HepG2 (cell line): ENCODE data around the gene GSS. TPM values are rescaled to one million over a fixed set of nuclear protein-coding genes. Genes with fewer than 3 reads are reported as not detected.
A peak's percentile ranks its signal among the peaks of the same experiment; 100 is the strongest.

Source experiments
- ATAC-seq: fragments of 200-7000 bp; cut with Tn5 transposase; 3 replicates; pipeline ENCODE4 v1.9.1; 2020; ENCODE audit warnings: mild to moderate bottlenecking, moderate library complexity
- BruUV-seq: library from RNA; stranded (reverse); fragments of 400-500 nt; replicated peaks from 2 replicates; lab custom pipeline; 2021; lab: Mats Ljungman, UMichigan
- CTCF ChIA-PET: fragments of 300-600 bp; formaldehyde crosslinking; extraction: SDS; loops from one replicate; lab custom pipeline; 2021; ENCODE audit warnings: low total read pairs, inconsistent platforms, low intra/inter-chr PET ratio; lab: Yijun Ruan, JAX
- POLR2A ChIA-PET: fragments of 350-600 bp; sonication (Branson Sonifier 250); formaldehyde crosslinking; loops from one replicate; lab custom pipeline; 2020; ENCODE audit warnings: antibody characterized with exemption, inconsistent platforms; lab: Yijun Ruan, JAX
- DNase-seq: peaks from one replicate; pipeline ENCODE4 v3.0.0-alpha.2; 2015; ENCODE audit warnings: low spot score
- FAIRE-seq: peaks from 3 replicates; lab custom pipeline; 2011; peaks lifted over from hg19 to GRCh38; lab: Jason Lieb, UNC
- H2AFZ ChIP-seq: one replicate; pipeline ENCODE4 v1.6.1; 2011; ENCODE audit warnings: low read length, inconsistent platforms
- H3K27ac ChIP-seq: fragments of 300-600 bp; 3 replicates; pipeline ENCODE4 v1.8.0; 2011; ENCODE audit warnings: mixed run types, mild to moderate bottlenecking, mixed read lengths, low read length, inconsistent platforms; ENCODE audit not compliant: insufficient read depth; ENCODE audit errors: extremely low read length
- H3K27me3 ChIP-seq, 2 experiments: fragments of 200-600 bp in 1 of 2; 2 replicates in 1 of 2; 3 replicates in 1 of 2; pipeline versions ENCODE4 v1.6.0 to v1.8.0; 2011; ENCODE audit warnings: low read length in 2 of 2, mild to moderate bottlenecking in 2 of 2, moderate library complexity in 2 of 2, inconsistent platforms in 1 of 2; ENCODE audit not compliant: insufficient read depth in 2 of 2, control insufficient read depth in 1 of 2
- H3K36me3 ChIP-seq, 2 experiments: fragments of 200-600 bp in 1 of 2; replicated peaks in 1 of 2; 2 replicates in 1 of 2; 3 replicates in 1 of 2; pipeline versions ENCODE4 v1.5.1 to v1.8.0; 2011; ENCODE audit warnings: low read length in 2 of 2, inconsistent platforms in 1 of 2; ENCODE audit not compliant: insufficient read depth in 2 of 2, control insufficient read depth in 1 of 2
- H3K4me1 ChIP-seq: 2 replicates; pipeline ENCODE4 v1.5.1; 2012; ENCODE audit warnings: low read length, inconsistent platforms; ENCODE audit not compliant: insufficient read depth
- H3K4me2 ChIP-seq: 2 replicates; pipeline ENCODE4 v1.6.0; 2011; ENCODE audit warnings: low read depth, low read length, inconsistent platforms
- H3K4me3 ChIP-seq, 3 experiments: fragments of 200-600 bp in 1 of 3; sonication (generic), shearing (Covaris generic) in 1 of 3; replicated peaks in 1 of 3; 2 replicates each; pipeline ENCODE4 v1.5.1; 2011 to 2016; ENCODE audit warnings: low read length in 3 of 3, inconsistent platforms in 2 of 3, low read depth in 2 of 3, mild to moderate bottlenecking in 2 of 3, control low read depth in 1 of 3, mixed read lengths in 1 of 3; ENCODE audit not compliant: insufficient read depth in 1 of 3
- H3K79me2 ChIP-seq: one replicate; pipeline ENCODE4 v1.6.1; 2011; ENCODE audit warnings: low read length, inconsistent platforms; ENCODE audit not compliant: insufficient read depth
- H3K9ac ChIP-seq: 2 replicates; pipeline ENCODE4 v1.6.0; 2011; ENCODE audit warnings: mild to moderate bottlenecking, low read depth, low read length, inconsistent platforms; ENCODE audit not compliant: insufficient read depth
- H3K9me3 ChIP-seq: 2 replicates; pipeline ENCODE4 v1.5.1; 2012; ENCODE audit warnings: mild to moderate bottlenecking, low read length
- H4K20me1 ChIP-seq: 2 replicates; pipeline ENCODE4 v1.6.0; 2011; ENCODE audit warnings: inconsistent platforms, mild to moderate bottlenecking, low read length, moderate library complexity; ENCODE audit not compliant: insufficient read depth
- GFI1 ChIP-seq: sonication (generic); formaldehyde crosslinking; IDR thresholded peaks from 2 replicates; pipeline ENCODE4 v1.5.0; 2020; ENCODE audit warnings: missing genetic modification reagents, mild to moderate bottlenecking, borderline replicate concordance
- HOXA3 ChIP-seq: sonication (generic); formaldehyde crosslinking; IDR thresholded peaks from 2 replicates; pipeline ENCODE4 v1.5.0; 2020; ENCODE audit warnings: missing genetic modification reagents
- KDM5A ChIP-seq: fragments of 200-600 bp; sonication (generic); IDR thresholded peaks from 2 replicates; pipeline ENCODE4 v1.7.0; 2018; ENCODE audit warnings: antibody characterized with exemption, mild to moderate bottlenecking, low read length, borderline replicate concordance
- MAFK ChIP-seq, 2 experiments: IDR thresholded peaks in 1 of 2; conservative IDR thresholded peaks in 1 of 2; 2 replicates each; pipeline ENCODE4 v1.6.1; 2011; ENCODE audit warnings: improper control_type of control experiment in 2 of 2, low read length in 2 of 2
- NFATC3 ChIP-seq: sonication (generic); formaldehyde crosslinking; IDR thresholded peaks from 2 replicates; pipeline ENCODE4 v1.5.1; 2020; ENCODE audit warnings: mild to moderate bottlenecking, missing genetic modification reagents
- POGZ ChIP-seq: sonication (generic); formaldehyde crosslinking; IDR thresholded peaks from 2 replicates; pipeline ENCODE4 v1.4.0; 2020; ENCODE audit warnings: mild to moderate bottlenecking, missing genetic modification reagents
- TBP ChIP-seq: sonication (generic); formaldehyde crosslinking; IDR thresholded peaks from 2 replicates; pipeline ENCODE4 v1.5.0; 2020; ENCODE audit warnings: missing genetic modification reagents
- THAP11 ChIP-seq: IDR thresholded peaks from 2 replicates; pipeline ENCODE4 v1.6.1; 2016; ENCODE audit warnings: missing biosample characterization, missing genetic modification reagents
- THAP8 ChIP-seq: sonication (generic); formaldehyde crosslinking; IDR thresholded peaks from 2 replicates; pipeline ENCODE4 v1.5.1; 2020; ENCODE audit warnings: missing genetic modification reagents, mild to moderate bottlenecking, borderline replicate concordance
- ZBTB1 ChIP-seq: sonication (generic); formaldehyde crosslinking; IDR thresholded peaks from 2 replicates; pipeline ENCODE4 v1.4.0; 2020; ENCODE audit warnings: missing genetic modification reagents, borderline replicate concordance
- ZFYVE20 ChIP-seq: sonication (generic); formaldehyde crosslinking; IDR thresholded peaks from 2 replicates; pipeline ENCODE4 v1.8.0; 2023; ENCODE audit warnings: low read depth, mild to moderate bottlenecking, moderate library complexity, missing genetic modification reagents, borderline replicate concordance
- ZMAT3 ChIP-seq: sonication (generic); formaldehyde crosslinking; conservative IDR thresholded peaks from 2 replicates; pipeline ENCODE4 v1.7.0; 2021; ENCODE audit warnings: missing genetic modification reagents
- ZNF136 ChIP-seq: sonication (generic); formaldehyde crosslinking; IDR thresholded peaks from 2 replicates; pipeline ENCODE4 v1.8.1; 2022; ENCODE audit warnings: low read depth, mild to moderate bottlenecking, moderate library complexity, missing genetic modification reagents
- ZNF138 ChIP-seq: sonication (generic); formaldehyde crosslinking; IDR thresholded peaks from 2 replicates; pipeline ENCODE4 v1.5.0; 2020; ENCODE audit warnings: mild to moderate bottlenecking, low read depth, missing genetic modification reagents
- ZNF414 ChIP-seq: sonication (generic); formaldehyde crosslinking; IDR thresholded peaks from 2 replicates; pipeline ENCODE4 v1.5.0; 2020; ENCODE audit warnings: missing genetic modification reagents
- ZNF552 ChIP-seq: sonication (generic); formaldehyde crosslinking; IDR thresholded peaks from 2 replicates; pipeline ENCODE4 v1.9.0; 2022; ENCODE audit warnings: missing genetic modification reagents, mild to moderate bottlenecking, borderline replicate concordance
- ZNF660 ChIP-seq: sonication (generic); formaldehyde crosslinking; IDR thresholded peaks from 2 replicates; pipeline ENCODE4 v1.5.1; 2020; ENCODE audit warnings: mild to moderate bottlenecking, low read depth, missing genetic modification reagents, borderline replicate concordance
- ZNF740 ChIP-seq: sonication (generic); formaldehyde crosslinking; IDR thresholded peaks from 2 replicates; pipeline ENCODE4 v1.4.0; 2020; ENCODE audit warnings: missing genetic modification reagents
- ZNF800 ChIP-seq: sonication (generic); formaldehyde crosslinking; IDR thresholded peaks from 2 replicates; pipeline ENCODE4 v1.4.0; 2020; ENCODE audit warnings: missing genetic modification reagents
- WGBS: methylation state at CpG from one replicate; pipeline ENCODE4 v1.1.6; 2017; ENCODE audit warnings: low lambda C conversion rate; 5-methylcytosine and 5-hydroxymethylcytosine counted together
- in situ Hi-C: cut with HindIII; loops from 2 replicates; pipeline ENCODE4 v1.10.0; 2017; ENCODE audit warnings: low pct_unique_long_range_greater_than_20kb; ENCODE audit not compliant: extremely low pct_ligation_motif_present
- intact Hi-C: fragments of 100-400 bp; cut with micrococcal nuclease; formaldehyde crosslinking; loops from one replicate; pipeline ENCODE4 v1.10.0; 2022; ENCODE audit not compliant: unreplicated experiment
- polyA plus RNA-seq, 8 experiments: library from polyadenylated mRNA; depleted of rRNA in 3 of 8; stranded (reverse) in 7 of 8; unstranded in 1 of 8; fragments of >200 nt; fragmentation: Illumina TruSeq in 4 of 8; extraction: Trizol in 4 of 8; gene quantifications; 2 replicates each; pipeline versions ENCODE4 v1.2.1 to v1.2.3, GENCODE V29; 2011 to 2016; ENCODE audit warnings: low read depth in 4 of 8, missing spikeins in 1 of 8, mixed read lengths in 1 of 8; ENCODE audit not compliant: insufficient read depth in 1 of 8
- total RNA-seq, 5 experiments: library from RNA; depleted of rRNA; stranded (reverse); fragments of >200 nt; fragmentation: Illumina TruSeq; extraction: Trizol; gene quantifications; 2 replicates each; pipeline ENCODE4 v1.2.3, GENCODE V29; 2016; ENCODE audit warnings: low read depth in 1 of 5

GSS gene
- total and polyA plus RNA-seq, 2 of the 13 experiments (the other 11 are each of a cell fraction or from before 2014, with no cell fraction given): 80.1 to 102 TPM

- in situ Hi-C loops: no loop called here
- H4K20me1 ChIP-seq: no peaks in the 10 kb centered on the region
- H3K36me3 ChIP-seq: no peaks in the 10 kb centered on the region
- H3K4me1 ChIP-seq: peaks cover 27% of the 10 kb centered on the region
- 80% methylated on average over 22 of the region's 22 CpGs for WGBS
- H3K4me2 ChIP-seq: peak overlapping the region; percentile 5; the same call in 1 of the 2 replicates
- no peak overlapping the region for H3K9ac ChIP-seq
- no peaks in the 10 kb centered on the region for H3K79me2 ChIP-seq
- POLR2A ChIA-PET: no interaction called here
- CTCF ChIA-PET: no interaction called here
- no peak for ATAC-seq
- no TSS peak for BruUV-seq
- H3K27ac ChIP-seq: no peak overlapping the region
- peak; percentile 15 for FAIRE-seq
- no peaks in the 10 kb centered on the region for H3K9me3 ChIP-seq
- H2AFZ ChIP-seq: no peak overlapping the region
- no peak overlapping the region for H3K4me3 ChIP-seq
- no peak for DNase-seq
- H3K27me3 ChIP-seq: peaks cover 17 to 28% of the 10 kb centered on the region in 2 experiments
- intact Hi-C loops: no loop called here
- TF ChIP-seq POGZ (CRISPR knock-in tag) (no peak), THAP8 (no peak), ZMAT3 (CRISPR knock-in tag) (no peak), KDM5A (no peak), ZNF136 (CRISPR knock-in tag) (no peak), ZNF138 (CRISPR knock-in tag) (no peak), ZNF552 (CRISPR knock-in tag) (no peak), ZNF660 (CRISPR knock-in tag) (no peak), MAFK (conservative IDR thresholded peaks at IDR 0.05 in 1 of 2, IDR thresholded peaks at IDR 0.05 in 1 of 2; ENCODE audit: low read length in 2 of 2) (0 out of 4 replicates have a peak, but pooled peaks of 1 of the 2 experiments have one; percentile 15), HOXA3 (CRISPR knock-in tag) (0 out of 2 replicates have a peak, but pooled peaks have one; percentile 37), ZNF800 (CRISPR knock-in tag) (no peak), GFI1 (CRISPR knock-in tag) (no peak), ZNF740 (CRISPR knock-in tag) (no peak), THAP11 (CRISPR knock-in tag) (no peak), TBP (CRISPR knock-in tag) (no peak), ZFYVE20 (CRISPR knock-in tag) (no peak), ZBTB1 (no peak), NFATC3 (CRISPR knock-in tag) (no peak), ZNF414 (CRISPR knock-in tag) (no peak)
Observed at GRCh38 chr20:34980543-34981233, 25.1 kb upstream of the GSS start.
